ENCODE results near the gene SAMM50. TPM values are rescaled to one million over a fixed set of nuclear protein-coding genes. Genes with fewer than 3 reads are reported as not detected.

The SAMM50 gene
- total RNA-seq, 1 donor from 2014 or later, result 51.0 TPM

GRCh38 chr22:44024288-44024921 lies 69.2 kb downstream of the SAMM50 start, which contains the start of gene PARVB:
PARVB (plus strand) TSS chr22:44024302; CDS start chr22:44024340, 38 bp downstream.
- DNase-seq (ENCODE audit: low spot score), result no peak
- intact Hi-C loops (cut with DNase I), result no loop called here

GRCh38 chr22:44025171-44026065 lies 70.2 kb downstream of the SAMM50 start:
- intact Hi-C loops (cut with DNase I), result no loop called here
- DNase-seq (ENCODE audit: low spot score), result no peak

GRCh38 chr22:44026066-44026629 lies 70.9 kb downstream of the SAMM50 start:
- intact Hi-C loops (cut with DNase I), result no loop called here
- DNase-seq (ENCODE audit: low spot score), result no peak

- intact Hi-C loops (cut with DNase I), result no loop called here
- DNase-seq (ENCODE audit: low spot score), result peak; percentile 92
Observed at GRCh38 chr22:44026630-44027511, 71.6 kb downstream of the SAMM50 start.

GRCh38 chr22:44028091-44028490 lies 72.8 kb downstream of the SAMM50 start:
- intact Hi-C loops (cut with DNase I), result no loop called here
- DNase-seq (ENCODE audit: low spot score), result no peak

GRCh38 chr22:44029069-44029468 lies 73.8 kb downstream of the SAMM50 start:
- intact Hi-C loops (cut with DNase I), result no loop called here
- DNase-seq (ENCODE audit: low spot score), result no peak

GRCh38 chr22:44030051-44030701 lies 74.9 kb downstream of the SAMM50 start:
- no peak for DNase-seq (ENCODE audit: low spot score)
- intact Hi-C loops (cut with DNase I), result no loop called here

- intact Hi-C loops (cut with DNase I), result no loop called here
- no peak for DNase-seq (ENCODE audit: low spot score)
Observed at GRCh38 chr22:44030702-44031082, 75.5 kb downstream of the SAMM50 start.

GRCh38 chr22:44031158-44031952 lies 76.1 kb downstream of the SAMM50 start:
- intact Hi-C loops (cut with DNase I), result no loop called here

GRCh38 chr22:44032126-44032730 lies 77.0 kb downstream of the SAMM50 start:
- DNase-seq (ENCODE audit: low spot score), result no peak
- intact Hi-C loops (cut with DNase I), result no loop called here

More at GRCh38 chr22:44031158-44031952, 76.1 kb downstream of the SAMM50 start:
- no peak for DNase-seq (ENCODE audit: low spot score)

- DNase-seq (ENCODE audit: low spot score), result no peak
- intact Hi-C loops (cut with DNase I), result no loop called here
Observed at GRCh38 chr22:44033287-44033686, 78.0 kb downstream of the SAMM50 start.

GRCh38 chr22:44033694-44034093 lies 78.5 kb downstream of the SAMM50 start:
- intact Hi-C loops (cut with DNase I), result no loop called here
- no peak for DNase-seq (ENCODE audit: low spot score)

- intact Hi-C loops (cut with DNase I), result no loop called here
- no peak for DNase-seq (ENCODE audit: low spot score)
Observed at GRCh38 chr22:44037519-44038375, 82.5 kb downstream of the SAMM50 start.

- intact Hi-C loops (cut with DNase I), result no loop called here
- DNase-seq (ENCODE audit: low spot score), result no peak
Observed at GRCh38 chr22:44039566-44040171, 84.4 kb downstream of the SAMM50 start.

- intact Hi-C loops (cut with DNase I), result no loop called here
- DNase-seq (ENCODE audit: low spot score), result no peak
Observed at GRCh38 chr22:44042249-44043218, 87.3 kb downstream of the SAMM50 start.

All from cardiac septum (tissue), 1 donor.